Activated CD4-positive, alpha-beta T cell treated with anti-CD3 and anti-CD28 coated beads, Interleukin-2, amount 50 U/mL, for 16 hours (primary cell): Measurements from ENCODE around the gene RFTN1.

Experiments used
- DNase-seq: peaks from one replicate; pipeline ENCODE4 v3.0.0-alpha.2; 2020

Gene RFTN1

GRCh38 chr3:16427103-16427965, 86.2 kb downstream of the RFTN1 start:
- DNase-seq = no peak

DNA sequence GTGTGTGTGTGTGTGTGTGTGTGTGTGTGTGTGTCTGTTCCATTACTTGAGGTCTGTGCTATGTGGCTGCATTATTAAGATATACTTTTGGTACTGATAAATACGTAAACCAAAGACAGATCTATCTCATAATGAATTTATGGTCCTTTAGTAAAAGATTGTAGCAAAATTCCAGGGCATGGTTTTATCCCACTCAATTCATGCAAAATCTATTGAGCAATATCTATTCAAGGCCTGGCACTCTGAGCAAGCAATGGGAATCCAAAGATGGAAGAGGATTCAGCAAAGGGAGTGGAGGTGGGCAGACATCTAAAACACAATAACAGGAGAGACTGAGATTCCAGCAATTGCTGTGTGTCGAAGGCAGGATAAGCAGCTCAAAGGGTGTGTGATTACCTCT, 86.8 kb downstream of the RFTN1 start:
- DNase-seq = no peak

DNA sequence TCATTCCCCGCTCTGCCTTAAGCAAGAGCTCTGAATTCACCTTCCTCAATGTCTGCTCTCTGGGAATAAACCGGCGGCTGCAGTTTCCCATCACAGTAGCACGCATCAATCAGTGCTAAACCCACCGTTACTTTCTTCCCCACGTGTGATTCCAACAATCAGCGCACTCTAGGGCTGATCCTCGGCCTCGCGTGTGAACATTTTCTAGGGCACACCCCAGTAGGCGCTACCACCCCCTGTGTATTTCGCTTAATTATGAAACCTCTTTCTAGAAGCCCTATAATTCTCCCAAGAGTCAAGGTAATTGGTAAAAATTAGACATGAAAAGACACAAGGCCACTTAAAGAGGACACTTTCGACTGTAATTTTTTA, 87.5 kb downstream of the RFTN1 start:
- no peak for DNase-seq

DNA sequence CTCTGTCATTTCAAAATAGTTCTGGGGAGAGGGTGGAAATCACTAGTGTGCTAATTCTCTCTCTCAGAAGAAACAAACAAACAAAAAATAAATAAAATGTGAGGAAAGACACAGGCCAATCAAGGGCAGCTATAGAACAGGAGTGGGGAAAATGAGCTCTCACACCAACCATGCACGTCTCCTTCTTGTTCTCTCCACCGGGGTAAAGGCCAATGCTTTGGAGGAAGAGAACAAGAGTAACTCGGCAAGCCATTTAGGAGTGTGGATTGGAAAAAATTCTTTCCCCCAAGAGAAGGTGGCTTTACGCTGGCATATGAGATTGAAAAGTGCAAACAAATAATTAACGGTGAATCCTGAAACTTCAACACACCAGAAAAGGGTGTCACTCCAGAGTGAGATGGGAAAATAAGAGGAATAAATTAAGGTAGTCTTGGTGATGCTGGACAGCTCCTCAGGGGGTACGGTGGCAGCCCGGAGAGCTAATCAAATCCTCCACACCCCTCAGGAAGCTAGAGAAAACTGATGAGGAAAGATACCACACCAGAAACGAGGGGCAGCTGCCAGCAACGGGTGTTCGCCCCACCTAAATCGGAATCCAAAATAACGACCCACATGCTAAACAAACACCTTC, 88.0 kb downstream of the RFTN1 start:
- DNase-seq = no peak

DNA sequence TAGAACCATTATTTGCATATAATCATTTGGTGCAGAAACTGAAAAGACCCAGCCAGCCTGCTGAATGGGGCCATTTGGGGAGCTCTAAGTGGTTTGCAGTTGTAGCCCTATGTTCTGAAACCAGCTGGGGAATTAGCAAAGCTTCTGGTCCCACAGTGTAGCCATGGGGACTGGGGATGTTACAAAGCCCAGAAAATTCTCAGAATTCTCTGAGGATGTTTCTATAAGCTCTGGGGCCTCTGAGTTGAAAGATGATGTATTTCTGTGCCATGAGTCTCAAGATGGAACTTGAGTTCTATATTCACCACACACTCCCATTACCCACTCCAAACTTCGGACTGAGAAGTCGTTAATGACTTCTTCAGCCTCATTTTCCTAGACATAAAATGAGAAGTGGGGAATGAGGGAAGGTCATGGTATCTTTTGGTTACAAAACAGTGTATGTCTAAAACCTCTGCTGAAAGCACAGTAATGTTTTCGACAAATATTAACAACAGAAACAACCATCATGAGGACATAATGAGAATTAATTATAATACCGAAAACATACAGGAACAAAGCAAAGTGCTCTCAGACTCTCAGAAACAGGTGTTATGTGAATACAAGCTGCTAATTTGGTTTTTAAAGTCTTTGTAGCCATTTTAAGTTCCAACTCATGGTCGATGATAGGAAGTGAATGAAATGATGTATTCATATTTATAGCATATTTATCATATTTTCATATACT, 89.4 kb downstream of the RFTN1 start:
- DNase-seq = no peak

DNA sequence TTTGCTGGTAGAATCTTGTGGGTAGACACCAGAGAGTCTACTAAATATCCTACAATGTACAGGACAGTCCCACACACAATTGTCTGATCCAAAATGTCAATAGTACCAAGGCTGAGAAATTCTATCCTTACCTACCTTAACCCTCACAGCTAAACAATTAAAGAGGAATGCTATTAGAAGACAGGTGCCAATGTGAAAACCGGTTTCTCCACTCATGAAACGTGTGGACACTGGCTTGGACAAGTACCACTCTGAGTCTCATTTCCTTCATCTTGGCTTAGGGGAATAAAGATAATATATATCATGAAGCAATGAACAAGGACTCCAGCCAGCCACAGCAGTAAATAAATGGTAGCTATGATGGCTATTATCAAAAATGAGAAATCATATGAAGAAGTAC, 90.2 kb downstream of the RFTN1 start:
- DNase-seq = no peak

DNA sequence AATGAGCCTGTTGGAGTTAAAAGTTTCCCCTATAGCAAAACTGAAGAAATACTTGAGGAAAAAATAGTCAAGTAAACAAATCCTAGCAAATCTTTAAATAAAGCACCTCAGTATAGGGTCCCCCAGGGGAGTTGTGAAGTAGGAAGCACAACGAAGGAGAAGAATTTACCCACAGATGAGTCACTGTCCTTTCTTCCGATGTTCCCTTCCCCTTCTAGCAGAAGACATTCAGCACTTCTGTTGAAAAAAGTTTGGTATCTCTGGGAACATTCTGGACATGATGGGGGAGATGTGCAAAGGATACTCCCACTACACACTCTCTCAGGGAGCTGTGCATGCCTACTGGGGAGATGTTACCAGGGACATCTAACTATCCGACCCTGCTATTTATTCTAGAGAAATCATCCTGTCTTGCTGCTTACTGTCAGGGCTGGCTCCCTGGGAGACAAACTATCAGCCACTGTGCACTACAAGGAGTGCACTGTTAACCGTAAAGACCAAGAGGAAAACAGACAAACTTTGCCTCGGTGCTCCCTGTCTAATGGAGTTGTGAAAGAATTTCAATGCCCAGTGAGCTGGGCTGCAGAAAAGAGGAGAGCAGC, 93.8 kb downstream of the RFTN1 start:
- DNase-seq = no peak

DNA sequence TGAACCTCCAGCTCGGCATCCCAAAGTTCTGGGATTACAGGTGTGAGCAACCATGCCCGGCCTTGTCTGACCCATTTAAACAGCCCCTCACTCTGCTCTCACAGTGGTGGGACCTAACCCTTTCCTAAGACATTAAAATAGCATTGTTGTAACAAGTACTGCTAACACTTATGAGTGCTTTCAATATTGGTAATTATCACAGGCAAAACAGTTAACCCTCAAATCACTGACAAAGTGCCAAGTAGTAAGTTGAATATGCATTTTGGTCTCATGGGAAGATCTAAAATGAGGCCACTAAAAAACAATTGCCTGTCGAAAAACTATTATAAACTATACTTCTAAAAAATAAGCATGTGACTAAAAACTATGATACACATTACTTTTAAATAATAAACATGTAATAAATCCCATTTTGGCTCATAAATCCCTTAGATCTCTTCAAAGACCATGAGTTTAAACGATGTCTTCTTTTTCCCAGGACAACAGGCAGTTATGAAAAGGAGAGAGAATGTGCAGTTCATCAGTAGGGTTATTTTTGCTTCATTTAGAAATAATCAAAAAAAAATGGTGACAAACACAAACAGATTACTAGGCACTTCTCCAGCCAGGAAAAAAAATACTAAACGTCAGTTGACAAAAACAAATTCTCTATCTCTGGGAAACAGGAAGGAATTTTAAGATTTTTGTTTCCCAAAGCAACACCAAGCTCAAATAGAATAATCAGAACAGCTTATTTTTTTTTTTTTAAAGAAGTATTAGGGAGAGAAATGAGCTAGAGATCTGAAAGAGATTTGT, 95.4 kb downstream of the RFTN1 start:
- no peak for DNase-seq

- DNase-seq = no peak
These were observed 97.5 kb downstream of the RFTN1 start for GRCh38 chr3:16415911-16416476.

- no peak for DNase-seq
These were observed 100.2 kb downstream of the RFTN1 start for GRCh38 chr3:16413321-16413720.

DNA sequence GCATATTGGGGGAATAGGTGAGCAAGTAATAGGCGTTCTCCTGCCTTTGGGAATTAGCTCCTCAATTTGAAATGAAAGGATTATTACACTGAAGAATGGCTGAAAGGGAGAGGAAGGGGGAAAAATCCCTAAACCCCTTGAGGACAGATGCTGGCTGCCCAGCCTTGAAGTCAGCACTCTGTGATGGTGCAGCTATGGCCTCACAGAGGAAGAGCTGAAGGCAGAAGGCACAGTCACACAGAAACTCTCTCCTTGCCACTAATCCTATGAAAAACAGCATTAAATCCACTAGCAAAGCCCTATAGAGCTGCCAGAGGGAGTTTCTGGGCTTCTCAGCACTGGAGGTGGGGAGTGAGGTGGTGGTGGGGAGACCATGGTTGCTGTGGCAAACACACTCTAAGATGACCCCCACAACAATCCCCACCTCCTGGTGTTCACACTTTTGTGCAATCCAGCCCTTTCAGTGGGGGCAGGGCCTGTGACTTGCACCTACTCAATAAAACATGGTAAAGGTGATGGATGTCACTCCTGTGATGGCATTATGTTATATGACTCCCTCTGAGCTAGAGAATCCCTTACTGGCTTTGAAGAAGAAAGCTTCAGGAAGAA, 101.2 kb downstream of the RFTN1 start:
- no peak for DNase-seq

DNA sequence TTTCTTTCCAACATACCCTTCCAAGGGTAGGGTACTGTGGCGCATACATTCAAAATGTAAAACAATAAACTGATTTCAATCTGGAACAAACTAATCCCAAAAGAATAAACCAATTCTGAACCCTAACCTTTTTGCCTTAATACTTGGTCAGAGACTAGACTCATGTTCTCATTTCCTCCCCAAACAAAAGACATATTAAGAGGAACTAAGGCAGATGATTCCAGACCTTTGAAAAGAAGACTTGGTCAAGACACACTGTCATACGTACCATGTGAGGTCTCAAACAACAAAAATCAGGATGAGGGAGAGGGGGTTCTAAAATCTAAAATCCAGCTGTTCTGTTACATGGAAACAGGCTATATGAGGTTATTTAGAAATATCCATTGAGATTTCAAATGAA, 102.1 kb downstream of the RFTN1 start:
- no peak for DNase-seq

- DNase-seq = no peak
These were observed 102.8 kb downstream of the RFTN1 start for GRCh38 chr3:16410659-16411058.

GRCh38 chr3:16409032-16409431, 104.5 kb downstream of the RFTN1 start:
- DNase-seq = no peak

DNA sequence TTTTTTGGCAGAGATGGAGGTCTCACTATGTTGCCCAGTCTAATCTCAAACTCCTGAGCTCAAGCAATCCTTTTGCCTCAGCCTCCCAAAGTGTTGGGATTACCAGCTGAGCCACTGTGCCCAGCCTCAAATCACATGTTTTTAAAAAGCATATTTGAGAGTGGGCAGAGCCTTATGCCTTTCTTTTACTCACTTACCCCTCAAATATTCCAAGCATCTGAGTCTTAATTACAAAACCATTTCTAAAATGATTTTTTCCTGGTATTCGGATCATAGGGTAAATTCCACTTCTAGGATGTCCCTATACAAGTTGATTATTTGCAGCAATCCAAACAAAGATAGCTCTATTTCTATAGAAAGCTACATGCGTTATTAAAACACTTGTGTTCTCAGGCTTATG, 106.1 kb downstream of the RFTN1 start:
- no peak for DNase-seq

GRCh38 chr3:16406579-16406978, 106.9 kb downstream of the RFTN1 start:
- peak; percentile 20 for DNase-seq

DNA sequence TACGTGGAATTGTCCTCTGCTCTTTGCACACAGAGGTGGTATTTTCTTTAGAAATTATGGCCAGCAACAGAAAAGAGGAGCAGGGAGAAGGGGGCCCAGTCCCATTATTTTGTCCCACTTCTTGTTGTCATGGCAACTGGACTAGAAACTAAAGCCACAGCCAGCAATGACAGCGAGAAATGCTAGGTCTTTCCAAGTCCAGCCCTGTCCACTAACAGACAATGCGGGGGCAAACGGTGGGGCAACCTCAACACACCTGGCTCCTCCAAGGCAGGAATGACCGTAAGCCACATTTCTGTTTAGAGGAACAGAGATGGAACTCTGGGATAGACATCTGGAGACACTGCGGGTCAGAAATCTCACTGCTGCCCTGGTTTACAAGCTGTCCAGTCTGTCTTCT, 107.3 kb downstream of the RFTN1 start:
- no peak for DNase-seq

GRCh38 chr3:16404349-16404895, 109.1 kb downstream of the RFTN1 start:
- DNase-seq = no peak

DNA sequence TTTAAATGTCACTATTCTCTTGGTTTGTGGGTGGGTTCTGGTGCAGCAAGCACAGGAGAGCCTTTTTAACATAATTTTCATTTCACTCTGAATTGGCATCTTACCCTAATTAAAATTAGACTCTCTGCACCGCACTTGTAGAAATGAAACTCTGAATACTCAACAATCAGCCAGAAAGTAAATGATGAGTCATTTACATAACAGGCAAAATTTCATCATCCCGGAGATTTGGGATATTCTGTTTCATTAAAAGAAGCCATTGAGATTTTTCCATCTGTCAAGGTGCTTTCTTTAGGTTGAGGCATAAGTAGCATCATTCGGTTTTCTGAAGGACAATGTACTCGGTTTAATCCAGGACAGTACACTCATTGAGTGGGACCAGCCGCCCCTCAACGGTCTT, 111.0 kb downstream of the RFTN1 start:
- no peak for DNase-seq

- DNase-seq = no peak
These were observed 112.2 kb downstream of the RFTN1 start for GRCh38 chr3:16401273-16401672.

- DNase-seq = no peak
These were observed 113.2 kb downstream of the RFTN1 start for GRCh38 chr3:16400106-16400931.
